Glutamatergic neuron (in vitro differentiated cells): ENCODE data around the gene MOGAT3. TPM values are rescaled to one million over a fixed set of nuclear protein-coding genes. Genes with fewer than 3 reads are reported as not detected.

Experiments
- DNase-seq: peaks from one replicate; pipeline ENCODE4 v3.0.0; 2022
- H3K27ac Mint-ChIP-seq: one replicate; pipeline ENCODE4 v1.8.0; 2020; ENCODE audit warnings: mild to moderate bottlenecking, mixed read lengths, inconsistent platforms; ENCODE audit not compliant: unreplicated experiment
- H3K27me3 Mint-ChIP-seq: one replicate; pipeline ENCODE4 v1.8.0; 2020; ENCODE audit warnings: mild to moderate bottlenecking, moderate library complexity, mixed read lengths, inconsistent platforms; ENCODE audit not compliant: unreplicated experiment
- H3K36me3 Mint-ChIP-seq: one replicate; pipeline ENCODE4 v1.8.0; 2020; ENCODE audit warnings: mild to moderate bottlenecking, mixed read lengths, inconsistent platforms; ENCODE audit not compliant: unreplicated experiment
- H3K4me1 Mint-ChIP-seq: one replicate; pipeline ENCODE4 v1.8.0; 2020; ENCODE audit warnings: mild to moderate bottlenecking, low read depth, mixed read lengths, inconsistent platforms; ENCODE audit not compliant: unreplicated experiment
- H3K4me3 Mint-ChIP-seq: one replicate; pipeline ENCODE4 v1.8.0; 2020; ENCODE audit warnings: mild to moderate bottlenecking, mixed read lengths, inconsistent platforms; ENCODE audit not compliant: unreplicated experiment
- H3K9me3 Mint-ChIP-seq: one replicate; pipeline ENCODE4 v1.8.0; 2020; ENCODE audit warnings: mild to moderate bottlenecking, moderate library complexity, mixed read lengths, inconsistent platforms; ENCODE audit not compliant: unreplicated experiment
- microRNA-seq: library from miRNA; unstranded; fragments of <30 nt; microRNA quantifications from one replicate; pipeline ENCODE4, GENCODE V29; 2020; ENCODE audit not compliant: unreplicated experiment
- total RNA-seq: library from RNA; stranded (reverse); fragmentation: NEBNext Ultra II Directional; extraction: Animal tissue kit (Norgen Biotek cat#: 25700); gene quantifications from one replicate; pipeline ENCODE4 v1.2.1, GENCODE V29; 2021; ENCODE audit not compliant: unreplicated experiment
- TF ChIP-seq, protein P1 (sequence below): fragments of 200-600 bp; sonication (generic); IDR thresholded peaks from one replicate; pipeline ENCODE4 v1.5.0; 2021; ENCODE audit not compliant: partially characterized antibody, unreplicated experiment

Gene MOGAT3
- total RNA-seq, 1 donor from 2014 or later: not detected

DNA sequence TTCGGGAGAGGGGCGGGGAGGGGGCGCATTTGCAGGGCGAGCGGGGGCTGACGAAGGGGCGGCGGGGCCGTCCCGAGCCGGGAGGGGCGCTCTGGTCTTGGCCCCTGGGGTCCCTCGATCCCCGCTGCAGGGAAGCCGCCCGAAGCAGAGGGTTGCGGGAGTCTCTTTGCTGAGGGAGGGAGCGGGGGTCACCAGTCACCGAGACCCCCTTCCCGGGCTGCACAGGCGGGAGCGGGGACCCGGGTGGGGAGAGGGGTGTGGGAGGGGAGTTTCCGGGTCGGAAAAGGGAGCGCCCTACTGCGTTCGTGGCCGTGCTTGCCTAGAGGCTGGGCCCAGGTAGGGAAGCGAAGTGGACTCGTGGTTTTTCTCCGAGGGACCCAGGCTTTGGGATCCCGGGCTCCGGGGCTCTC is 46.1 kb downstream of the MOGAT3 start:
- TF ChIP-seq, protein P1, sequence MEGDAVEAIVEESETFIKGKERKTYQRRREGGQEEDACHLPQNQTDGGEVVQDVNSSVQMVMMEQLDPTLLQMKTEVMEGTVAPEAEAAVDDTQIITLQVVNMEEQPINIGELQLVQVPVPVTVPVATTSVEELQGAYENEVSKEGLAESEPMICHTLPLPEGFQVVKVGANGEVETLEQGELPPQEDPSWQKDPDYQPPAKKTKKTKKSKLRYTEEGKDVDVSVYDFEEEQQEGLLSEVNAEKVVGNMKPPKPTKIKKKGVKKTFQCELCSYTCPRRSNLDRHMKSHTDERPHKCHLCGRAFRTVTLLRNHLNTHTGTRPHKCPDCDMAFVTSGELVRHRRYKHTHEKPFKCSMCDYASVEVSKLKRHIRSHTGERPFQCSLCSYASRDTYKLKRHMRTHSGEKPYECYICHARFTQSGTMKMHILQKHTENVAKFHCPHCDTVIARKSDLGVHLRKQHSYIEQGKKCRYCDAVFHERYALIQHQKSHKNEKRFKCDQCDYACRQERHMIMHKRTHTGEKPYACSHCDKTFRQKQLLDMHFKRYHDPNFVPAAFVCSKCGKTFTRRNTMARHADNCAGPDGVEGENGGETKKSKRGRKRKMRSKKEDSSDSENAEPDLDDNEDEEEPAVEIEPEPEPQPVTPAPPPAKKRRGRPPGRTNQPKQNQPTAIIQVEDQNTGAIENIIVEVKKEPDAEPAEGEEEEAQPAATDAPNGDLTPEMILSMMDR: no peak

DNA sequence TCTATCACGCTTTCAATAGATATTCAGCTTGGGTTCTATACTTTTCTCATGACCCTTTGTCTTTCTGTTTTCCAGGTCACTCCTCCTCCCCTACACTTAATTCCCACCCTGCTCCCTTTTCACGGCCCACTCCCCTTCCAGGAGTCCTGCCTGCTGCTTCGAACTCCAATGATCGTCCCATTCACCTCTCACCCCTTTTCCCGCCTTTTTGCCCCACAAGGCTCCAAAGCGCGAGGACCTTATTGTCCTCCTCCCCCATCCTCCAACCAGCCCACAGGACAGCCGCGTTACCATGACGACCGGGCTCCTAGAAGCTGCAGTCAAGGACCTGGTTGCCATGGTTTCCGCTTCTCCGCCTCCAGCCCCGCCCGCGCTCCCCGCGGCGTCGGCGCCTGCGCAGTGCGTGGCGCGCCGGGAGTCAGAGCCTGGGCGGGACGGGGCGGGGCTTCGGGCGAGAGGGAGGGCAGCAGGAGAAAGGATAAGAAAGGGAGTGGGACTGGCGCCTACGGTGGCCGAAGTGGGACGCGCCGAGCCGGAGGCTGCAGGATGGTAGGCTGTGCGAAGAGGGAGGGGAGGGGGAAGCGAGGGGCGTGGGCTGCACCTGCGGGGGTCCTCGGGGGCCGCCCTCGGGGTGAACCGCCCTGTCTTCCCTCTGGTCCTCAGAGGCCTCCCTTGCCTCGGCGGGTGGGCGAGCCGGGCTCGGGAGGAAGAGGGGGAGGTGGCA is 46.7 kb downstream of the MOGAT3 start, which contains the start of gene AP1S1:
Gene AP1S1 (plus strand): TSS at position 508 of the 724 bp plus-strand sequence. CDS start 39 bp downstream, at position 547.
- peaks cover 7% of the 10 kb centered on the region for H3K9me3 Mint-ChIP-seq
- peak; percentile 99 for DNase-seq
- H3K36me3 Mint-ChIP-seq: no peaks in the 10 kb centered on the region
- TF ChIP-seq, protein P1: no peak
- peaks cover 7% of the 10 kb centered on the region for H3K4me1 Mint-ChIP-seq
- peaks cover 8% of the 10 kb centered on the region for H3K27me3 Mint-ChIP-seq
- peak within 1 kb of the TSS; percentile 78 for H3K4me3 Mint-ChIP-seq
- H3K27ac Mint-ChIP-seq: peak within 1 kb of the TSS; percentile 80

More for the DNA sequence above, 46.1 kb downstream of the MOGAT3 start:
- no peaks in the 10 kb centered on the region for H3K36me3 Mint-ChIP-seq
- peaks cover 7% of the 10 kb centered on the region for H3K9me3 Mint-ChIP-seq
- peaks cover 11% of the 10 kb centered on the region for H3K27me3 Mint-ChIP-seq
- peak overlapping the region; percentile 68 for H3K4me3 Mint-ChIP-seq
- no peak for DNase-seq
- H3K4me1 Mint-ChIP-seq: peaks cover 7% of the 10 kb centered on the region
- no peak overlapping the region for H3K27ac Mint-ChIP-seq

DNA sequence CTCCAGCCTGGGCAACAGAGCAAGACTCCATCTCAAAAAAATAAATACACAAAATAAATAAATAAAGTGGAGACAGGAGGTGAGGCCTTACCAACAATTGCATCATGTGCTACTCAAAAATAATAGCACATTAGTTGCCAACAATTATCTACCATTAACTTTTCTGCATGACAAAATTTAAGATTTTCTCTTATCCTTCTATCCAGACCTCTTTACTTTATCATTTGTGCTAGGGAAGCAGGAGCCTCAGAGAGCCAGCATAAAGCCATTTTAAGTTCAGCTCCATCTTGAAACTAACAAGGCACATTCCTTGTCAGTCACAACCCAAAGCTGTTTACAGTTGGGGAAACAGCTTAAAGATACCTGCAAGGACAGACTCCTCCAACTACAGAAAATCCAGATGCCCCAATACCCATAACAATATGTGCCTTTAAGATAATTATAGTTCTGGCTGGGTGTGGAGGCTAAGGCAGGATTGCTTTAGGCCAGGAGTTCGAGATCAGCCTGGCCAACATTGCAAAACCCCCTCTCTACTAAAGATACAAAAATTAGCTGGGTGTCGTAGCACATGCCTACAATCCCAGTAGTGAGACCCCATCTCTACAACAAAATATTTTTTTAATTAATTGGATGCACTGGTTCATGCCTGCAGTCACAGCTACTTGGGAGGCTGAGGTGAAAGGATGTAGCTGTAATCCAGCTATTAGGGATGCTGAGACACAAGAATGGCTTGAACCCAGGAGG is 48.8 kb downstream of the MOGAT3 start:
- peaks cover 8% of the 10 kb centered on the region for H3K27me3 Mint-ChIP-seq

More for the DNA sequence above, 48.8 kb downstream of the MOGAT3 start:
- Mint-ChIP-seq H3K27ac (no peak overlapping the region), H3K9me3 (peaks cover 5% of the 10 kb centered on the region), H3K4me1 (peaks cover 7% of the 10 kb centered on the region), H3K4me3 (no peak overlapping the region), H3K36me3 (no peaks in the 10 kb centered on the region)
- TF ChIP-seq, protein P1: no peak
- no peak for DNase-seq

Small RNA genes within 50 kb of the gene (microRNA-seq; reads per million reads assigned to microRNA genes)
- gene MIR4653: not detected

Other genes with a start within 250 kb of the MOGAT3 start
- gene MUC12, start 231.5 kb downstream of the MOGAT3 start, total RNA-seq: 1.0 TPM
- not detected for gene MUC17, start 181.0 kb downstream of the MOGAT3 start, total RNA-seq
- gene TRIM56, start 115.6 kb downstream of the MOGAT3 start, total RNA-seq: 0.61 TPM
- gene SERPINE1, start 73.9 kb downstream of the MOGAT3 start, total RNA-seq: not detected
- gene AP1S1, start 46.6 kb downstream of the MOGAT3 start, total RNA-seq: 50.4 TPM
- 8.4 TPM for gene VGF, start 35.5 kb downstream of the MOGAT3 start, total RNA-seq
- gene NAT16, start 20.7 kb downstream of the MOGAT3 start, total RNA-seq: 2.4 TPM
- gene PLOD3, start 16.5 kb upstream of the MOGAT3 start, total RNA-seq: 47.1 TPM
- 60.8 TPM for gene ZNHIT1, start 17.1 kb upstream of the MOGAT3 start, total RNA-seq
- 9.4 TPM for gene CLDN15, start 36.8 kb upstream of the MOGAT3 start, total RNA-seq
- 128 TPM for gene FIS1, start 44.0 kb upstream of the MOGAT3 start, total RNA-seq
- gene IFT22, start 120.8 kb upstream of the MOGAT3 start, total RNA-seq: 20.9 TPM
- gene COL26A1, start 161.8 kb upstream of the MOGAT3 start, total RNA-seq: 66.2 TPM